Activated CD4-positive, alpha-beta T cell treated with anti-CD3 and anti-CD28 coated beads, Interleukin-2, amount 10 ng/mL, durations not matched to agents 7 days and 5 days (primary cell): Measurements from ENCODE around the gene FOXJ2. TPM values are rescaled to one million over a fixed set of nuclear protein-coding genes. Genes with fewer than 3 reads are reported as not detected.
"Not testable (repeated sequence)": the region's sequence is repeated elsewhere in the genome, so short reads cannot be mapped to it uniquely, and the experiment has no call there.

Source experiments
- CTCF ChIA-PET: fragments of 350-600 bp; sonication (Branson Sonifier 250); formaldehyde crosslinking; loops from one replicate; lab custom pipeline; 2021; ENCODE audit warnings: antibody characterized with exemption; lab: Charles Lee
- POLR2A ChIA-PET: fragments of 350-600 bp; sonication (Branson Sonifier 250); formaldehyde crosslinking; loops from one replicate; lab custom pipeline; 2021; ENCODE audit warnings: antibody characterized with exemption; lab: Charles Lee
- DNase-seq: peaks from one replicate; pipeline ENCODE4 v3.0.0-alpha.2; 2020
- H3K27ac Mint-ChIP-seq: one replicate; pipeline ENCODE4 v1.8.0; 2021; ENCODE audit warnings: mild to moderate bottlenecking, moderate library complexity, mixed read lengths
- H3K27me3 Mint-ChIP-seq: one replicate; pipeline ENCODE4 v1.8.0; 2021; ENCODE audit warnings: mixed read lengths
- H3K36me3 Mint-ChIP-seq: one replicate; pipeline ENCODE4 v1.8.0; 2021; ENCODE audit warnings: low read depth, mixed read lengths
- H3K4me1 Mint-ChIP-seq: one replicate; pipeline ENCODE4 v1.8.0; 2021; ENCODE audit warnings: mixed read lengths
- H3K4me3 Mint-ChIP-seq: one replicate; pipeline ENCODE4 v1.8.0; 2021; ENCODE audit warnings: mild to moderate bottlenecking, moderate library complexity, mixed read lengths
- H3K9me3 Mint-ChIP-seq: one replicate; pipeline ENCODE4 v1.8.0; 2021; ENCODE audit warnings: mixed read lengths
- total RNA-seq, 2 experiments: library from RNA; stranded (reverse); gene quantifications; one replicate each; pipeline ENCODE4 v1.2.3, GENCODE V29; 2021

Gene FOXJ2
- total RNA-seq: 10 to 100 TPM; 21.4 to 22.5 TPM

- Mint-ChIP-seq H3K27ac (peak within 1 kb of the TSS; percentile 85), H3K4me1 (peaks cover 57% of the 10 kb centered on the region), H3K4me3 (peak within 1 kb of the TSS; percentile 85), H3K9me3 (no peaks in the 10 kb centered on the region), H3K36me3 (peaks cover 17% of the 10 kb centered on the region), H3K27me3 (no peaks in the 10 kb centered on the region)
- ChIA-PET POLR2A (no interaction called here), CTCF (interaction anchor here (0.7 to 5.6 kb wide), 5 partner anchors 12 to 129 kb away, joined by 3 to 29 read pairs (median 7); no protein-coding TSS in a partner anchor)
- peak; percentile 76 for DNase-seq
These were observed at the start of gene FOXJ2 for GRCh38 chr12:8032242-8033152. Gene FOXJ2, plus strand, starts transcription at chr12:8032716. Its CDS starts 7,117 bp downstream, at chr12:8039833.

- H3K27ac Mint-ChIP-seq, H3K4me3 Mint-ChIP-seq, H3K36me3 Mint-ChIP-seq, H3K27me3 Mint-ChIP-seq, H3K9me3 Mint-ChIP-seq, POLR2A ChIA-PET, DNase-seq: not testable (repeated sequence)
- H3K4me1 Mint-ChIP-seq: peaks cover 34% of the 10 kb centered on the region
- CTCF ChIA-PET: interaction anchor here (1.1 kb wide), 1 partner anchor 50 kb away, joined by 3 read pairs; no protein-coding TSS in a partner anchor
These were observed 49.5 kb upstream of the FOXJ2 start for GRCh38 chr12:7983019-7983418.

- CTCF ChIA-PET: interaction anchor here (1.1 kb wide), 1 partner anchor 51 kb away, joined by 4 read pairs; no protein-coding TSS in a partner anchor
- H3K27me3 Mint-ChIP-seq, POLR2A ChIA-PET, H3K4me3 Mint-ChIP-seq, DNase-seq, H3K27ac Mint-ChIP-seq, H3K36me3 Mint-ChIP-seq, H3K9me3 Mint-ChIP-seq: not testable (repeated sequence)
- peaks cover 32% of the 10 kb centered on the region for H3K4me1 Mint-ChIP-seq
These were observed 49.1 kb upstream of the FOXJ2 start for GRCh38 chr12:7983460-7983859.

- POLR2A ChIA-PET: no interaction called here
- H3K27me3 Mint-ChIP-seq: no peaks in the 10 kb centered on the region
- CTCF ChIA-PET: interaction anchor here (0.6 to 1.3 kb wide), 3 partner anchors 10 to 47 kb away, joined by 4 to 7 read pairs (median 6); no protein-coding TSS in a partner anchor
- DNase-seq: no peak
- no peak overlapping the region for H3K4me3 Mint-ChIP-seq
- no peaks in the 10 kb centered on the region for H3K9me3 Mint-ChIP-seq
- H3K27ac Mint-ChIP-seq: no peak overlapping the region
- H3K4me1 Mint-ChIP-seq: peaks cover 43% of the 10 kb centered on the region
- H3K36me3 Mint-ChIP-seq: no peaks in the 10 kb centered on the region
These were observed 47.6 kb upstream of the FOXJ2 start for GRCh38 chr12:7984900-7985299.

GRCh38 chr12:7985802-7986418 lies 46.6 kb upstream of the FOXJ2 start:
- ChIA-PET POLR2A (no interaction called here), CTCF (interaction anchor here (0.6 to 1.4 kb wide), 5 partner anchors 9 to 956 kb away, joined by 3 to 6 read pairs (median 4); no protein-coding TSS in a partner anchor)
- no peak for DNase-seq
- Mint-ChIP-seq H3K4me3 (no peak overlapping the region), H3K36me3 (no peaks in the 10 kb centered on the region), H3K27me3 (no peaks in the 10 kb centered on the region), H3K27ac (no peak overlapping the region), H3K4me1 (peaks cover 52% of the 10 kb centered on the region), H3K9me3 (no peaks in the 10 kb centered on the region)

GRCh38 chr12:7989827-7990491 lies 42.6 kb upstream of the FOXJ2 start:
- H3K9me3 Mint-ChIP-seq: no peaks in the 10 kb centered on the region
- H3K4me1 Mint-ChIP-seq: peaks cover 55% of the 10 kb centered on the region
- ChIA-PET CTCF (interaction anchor here (1.6 to 3.4 kb wide), 2 partner anchors 30 to 56 kb away, joined by 4 to 18 read pairs; no protein-coding TSS in a partner anchor), POLR2A (interaction anchor here (1.3 to 2.2 kb wide), 4 partner anchors 19 to 57 kb away, joined by 4 to 11 read pairs (median 8); partner anchors contain the start of gene SLC2A3)
- H3K4me3 Mint-ChIP-seq: peak overlapping the region; percentile 50
- peak overlapping the region; percentile 91 for H3K27ac Mint-ChIP-seq
- H3K36me3 Mint-ChIP-seq: no peaks in the 10 kb centered on the region
- no peaks in the 10 kb centered on the region for H3K27me3 Mint-ChIP-seq
- peak; percentile 84 for DNase-seq

GRCh38 chr12:7991535-7991934 lies 41.0 kb upstream of the FOXJ2 start:
- peak overlapping the region; percentile 91 for H3K27ac Mint-ChIP-seq
- H3K36me3 Mint-ChIP-seq: no peaks in the 10 kb centered on the region
- peaks cover 49% of the 10 kb centered on the region for H3K4me1 Mint-ChIP-seq
- no peak for DNase-seq
- H3K27me3 Mint-ChIP-seq: no peaks in the 10 kb centered on the region
- ChIA-PET CTCF (interaction anchor here (0.6 to 3.4 kb wide), 7 partner anchors 14 to 105 kb away, joined by 3 to 18 read pairs (median 4); no protein-coding TSS in a partner anchor), POLR2A (interaction anchor here (1.1 to 1.7 kb wide), 3 partner anchors 31 to 58 kb away, joined by 3 to 11 read pairs (median 4); partner anchors contain the start of gene SLC2A3)
- no peak overlapping the region for H3K4me3 Mint-ChIP-seq
- peaks cover 2% of the 10 kb centered on the region for H3K9me3 Mint-ChIP-seq

GRCh38 chr12:7994731-7995205 lies 37.7 kb upstream of the FOXJ2 start:
- H3K4me3 Mint-ChIP-seq: no peak overlapping the region
- CTCF ChIA-PET: interaction anchor here (0.6 to 3.5 kb wide), 18 partner anchors 9 to 1242 kb away, joined by 3 to 23 read pairs (median 4); partner anchors contain the start of genes MLF2 and SLC2A3

GRCh38 chr12:7995266-7995963 lies 37.1 kb upstream of the FOXJ2 start:
- peaks cover 12% of the 10 kb centered on the region for H3K9me3 Mint-ChIP-seq
- peak; percentile 90 for DNase-seq
- H3K36me3 Mint-ChIP-seq: peaks cover 3% of the 10 kb centered on the region
- H3K4me1 Mint-ChIP-seq: peaks cover 23% of the 10 kb centered on the region
- no peaks in the 10 kb centered on the region for H3K27me3 Mint-ChIP-seq
- no peak overlapping the region for H3K27ac Mint-ChIP-seq
- no peak overlapping the region for H3K4me3 Mint-ChIP-seq
- CTCF ChIA-PET: interaction anchor here (0.6 to 3.5 kb wide), 17 partner anchors 10 to 136 kb away, joined by 3 to 23 read pairs (median 4); partner anchors contain the start of gene SLC2A3
- POLR2A ChIA-PET: no interaction called here

More at GRCh38 chr12:7994731-7995205, 37.7 kb upstream of the FOXJ2 start:
- peaks cover 3% of the 10 kb centered on the region for H3K36me3 Mint-ChIP-seq
- peaks cover 29% of the 10 kb centered on the region for H3K4me1 Mint-ChIP-seq
- H3K9me3 Mint-ChIP-seq: peaks cover 12% of the 10 kb centered on the region
- H3K27me3 Mint-ChIP-seq: no peaks in the 10 kb centered on the region
- no peak overlapping the region for H3K27ac Mint-ChIP-seq
- POLR2A ChIA-PET: no interaction called here
- no peak for DNase-seq

- H3K36me3 Mint-ChIP-seq, POLR2A ChIA-PET, H3K27ac Mint-ChIP-seq, H3K4me3 Mint-ChIP-seq, H3K4me1 Mint-ChIP-seq, CTCF ChIA-PET, H3K27me3 Mint-ChIP-seq, DNase-seq: not testable (repeated sequence)
- peaks cover 12% of the 10 kb centered on the region for H3K9me3 Mint-ChIP-seq
These were observed 31.7 kb upstream of the FOXJ2 start for GRCh38 chr12:8000827-8001226.

GRCh38 chr12:8001496-8001895 lies 31.0 kb upstream of the FOXJ2 start:
- peaks cover 11% of the 10 kb centered on the region for H3K9me3 Mint-ChIP-seq
- H3K4me1 Mint-ChIP-seq, H3K27me3 Mint-ChIP-seq, H3K27ac Mint-ChIP-seq, DNase-seq, H3K36me3 Mint-ChIP-seq, H3K4me3 Mint-ChIP-seq, POLR2A ChIA-PET: not testable (repeated sequence)
- CTCF ChIA-PET: interaction anchor here (0.6 kb wide), 1 partner anchor 37 kb away, joined by 3 read pairs; no protein-coding TSS in a partner anchor
